Duodenal mucosa (tissue), 2 donors: ENCODE data around the gene SETD3.

ENCODE experiments used
- H3K27ac ChIP-seq: one replicate; pipeline ENCODE4 v1.7.0; 2013; ENCODE audit warnings: low read depth, low read length
- H3K27me3 ChIP-seq, 2 donors: one replicate each; pipeline ENCODE4 v1.7.0; 2013; ENCODE audit warnings: low read length in 2 of 2, control low read depth in 1 of 2; ENCODE audit not compliant: insufficient read depth in 2 of 2, control insufficient read depth in 1 of 2
- H3K36me3 ChIP-seq, 2 donors: one replicate each; pipeline ENCODE4 v1.7.0; 2013; ENCODE audit warnings: low read length in 2 of 2, control low read depth in 1 of 2; ENCODE audit not compliant: insufficient read depth in 2 of 2, control insufficient read depth in 1 of 2
- H3K4me1 ChIP-seq, 2 donors: one replicate each; pipeline ENCODE4 v1.7.0; 2013; ENCODE audit warnings: low read length in 2 of 2, control low read depth in 1 of 2; ENCODE audit not compliant: insufficient read depth in 2 of 2, control insufficient read depth in 1 of 2
- H3K4me3 ChIP-seq, 2 donors: one replicate each; pipeline ENCODE4 v1.7.0; 2013; ENCODE audit warnings: low read length in 2 of 2, low read depth in 1 of 2
- H3K9ac ChIP-seq, 2 donors: one replicate each; pipeline ENCODE4 v1.7.0; 2013; ENCODE audit warnings: low read length in 2 of 2, low read depth in 1 of 2
- H3K9me3 ChIP-seq, 2 donors: one replicate each; pipeline ENCODE4 v1.7.0; 2013; ENCODE audit warnings: low read length in 2 of 2, control low read depth in 1 of 2; ENCODE audit not compliant: control insufficient read depth in 1 of 2

SETD3 gene

DNA sequence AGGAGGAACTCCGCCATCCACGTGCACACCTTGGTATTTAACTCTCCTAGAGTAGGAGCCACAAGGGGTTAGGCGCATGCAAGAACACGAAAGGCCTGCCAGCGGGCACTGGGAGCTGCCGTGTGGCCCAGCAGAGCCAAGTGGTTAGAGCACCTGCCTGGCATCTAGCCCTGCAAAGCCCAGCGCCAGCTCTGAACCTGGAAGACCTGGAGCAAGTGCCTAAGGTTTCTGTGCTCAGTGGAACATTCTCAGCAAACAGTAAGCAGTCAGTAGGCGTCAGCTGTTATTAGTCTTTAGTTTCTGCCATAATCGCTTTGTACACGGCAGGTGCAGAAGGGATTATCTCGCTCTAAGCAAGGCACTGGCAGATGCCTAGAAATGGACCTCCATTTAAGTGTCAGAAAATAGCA is 55.4 kb downstream of the SETD3 start:
- Histone ChIP-seq H3K36me3 (peaks cover 16 to 35% of the 10 kb centered on the region in 2 donors), H3K9ac (no peak overlapping the region), H3K4me3 (peak overlapping the region in 1 of 2 donors; percentile 25), H3K27ac (no peak overlapping the region), H3K4me1 (peaks cover 42 to 55% of the 10 kb centered on the region in 2 donors), H3K9me3 (peaks cover 0 to 6% of the 10 kb centered on the region in 2 donors), H3K27me3 (no peaks in the 10 kb centered on the region)

DNA sequence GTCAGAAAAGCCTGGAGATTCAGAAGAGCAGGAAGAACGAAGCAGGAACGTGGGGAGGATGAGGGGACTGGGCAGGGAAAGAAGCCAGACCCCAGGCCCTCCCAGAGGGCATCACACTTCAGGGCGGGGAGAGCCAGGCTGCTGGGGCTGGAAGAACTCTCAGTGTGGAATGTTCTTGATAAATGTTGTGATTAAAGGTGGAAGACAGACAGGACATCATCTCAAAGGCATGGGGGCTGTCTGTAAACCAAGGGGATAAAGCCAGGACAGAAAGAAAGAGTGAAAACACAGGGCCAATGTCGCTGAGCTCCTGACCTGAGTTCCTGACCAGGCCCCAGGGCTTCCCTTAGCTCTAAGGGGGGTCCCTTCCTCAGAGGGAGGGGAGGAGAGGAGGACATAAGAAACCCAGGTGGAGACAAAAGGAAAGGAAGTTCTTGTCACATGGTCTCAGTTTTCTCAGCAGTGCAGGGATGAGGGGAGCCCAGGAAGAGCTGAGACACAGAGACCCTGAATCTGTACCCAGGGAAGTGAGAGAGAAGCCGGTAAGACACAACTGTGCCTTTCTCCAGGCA is 56.3 kb downstream of the SETD3 start:
- Histone ChIP-seq H3K27ac (no peak overlapping the region), H3K9me3 (peaks cover 0 to 6% of the 10 kb centered on the region in 2 donors), H3K36me3 (peaks cover 10 to 28% of the 10 kb centered on the region in 2 donors), H3K27me3 (no peaks in the 10 kb centered on the region), H3K4me1 (peaks cover 42 to 52% of the 10 kb centered on the region in 2 donors), H3K9ac (no peak overlapping the region), H3K4me3 (no peak overlapping the region)

- H3K27ac ChIP-seq = no peak overlapping the region
- H3K4me3 ChIP-seq = no peak overlapping the region
- no peaks in the 10 kb centered on the region for H3K27me3 ChIP-seq
- no peaks in the 10 kb centered on the region for H3K9me3 ChIP-seq
- H3K36me3 ChIP-seq = peaks cover 1 to 18% of the 10 kb centered on the region in 2 donors
- no peak overlapping the region for H3K9ac ChIP-seq
- peaks cover 47 to 55% of the 10 kb centered on the region in 2 donors for H3K4me1 ChIP-seq
These were observed 57.2 kb downstream of the SETD3 start for GRCh38 chr14:99423434-99423833.

DNA sequence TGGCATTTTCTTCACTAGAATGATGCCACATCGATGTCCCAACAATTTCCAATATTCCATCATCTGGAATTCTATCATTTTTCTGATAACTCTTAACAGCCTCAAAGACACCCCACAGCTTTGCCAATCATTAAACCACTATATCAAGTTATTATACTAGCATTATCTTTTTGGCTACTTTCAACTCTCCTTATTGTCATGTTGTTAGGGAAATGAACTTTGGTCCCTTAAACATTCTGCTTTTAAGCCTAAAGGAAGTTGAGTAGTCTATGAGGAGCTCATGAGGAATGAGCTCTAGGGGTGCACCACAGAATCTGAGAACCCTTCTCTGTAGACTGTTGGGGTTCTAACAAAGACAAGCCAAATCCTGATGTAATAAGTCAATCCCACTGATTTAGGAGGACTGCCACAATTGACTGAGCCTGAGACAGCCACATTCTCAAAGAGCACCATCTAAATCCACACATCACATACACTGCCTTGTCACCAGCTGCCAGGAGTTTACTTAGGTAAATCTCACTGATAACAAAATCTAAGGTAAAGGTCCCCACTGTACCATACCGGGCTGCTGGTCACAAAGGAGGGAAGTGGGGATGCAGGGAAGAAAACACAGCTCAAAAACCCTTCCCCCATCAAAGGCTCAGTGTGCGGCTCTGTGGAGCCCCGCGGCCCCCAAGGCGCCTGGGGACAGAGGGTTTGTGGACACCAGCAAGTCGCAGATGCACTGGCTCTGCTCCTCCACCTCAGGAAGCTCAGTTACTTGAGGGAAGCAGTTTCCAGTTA is 58.2 kb downstream of the SETD3 start:
- H3K9ac ChIP-seq = peak overlapping the region in 1 of 2 donors; percentile 13
- H3K4me1 ChIP-seq = peaks cover 51 to 60% of the 10 kb centered on the region in 2 donors
- peaks cover 0 to 8% of the 10 kb centered on the region in 2 donors for H3K36me3 ChIP-seq
- H3K27me3 ChIP-seq = no peaks in the 10 kb centered on the region
- H3K4me3 ChIP-seq = peak overlapping the region; percentile 24 to 46
- no peak overlapping the region for H3K27ac ChIP-seq
- H3K9me3 ChIP-seq = no peaks in the 10 kb centered on the region

GRCh38 chr14:99420711-99421110 is 59.9 kb downstream of the SETD3 start:
- H3K9me3 ChIP-seq = no peaks in the 10 kb centered on the region
- no peak overlapping the region for H3K27ac ChIP-seq

DNA sequence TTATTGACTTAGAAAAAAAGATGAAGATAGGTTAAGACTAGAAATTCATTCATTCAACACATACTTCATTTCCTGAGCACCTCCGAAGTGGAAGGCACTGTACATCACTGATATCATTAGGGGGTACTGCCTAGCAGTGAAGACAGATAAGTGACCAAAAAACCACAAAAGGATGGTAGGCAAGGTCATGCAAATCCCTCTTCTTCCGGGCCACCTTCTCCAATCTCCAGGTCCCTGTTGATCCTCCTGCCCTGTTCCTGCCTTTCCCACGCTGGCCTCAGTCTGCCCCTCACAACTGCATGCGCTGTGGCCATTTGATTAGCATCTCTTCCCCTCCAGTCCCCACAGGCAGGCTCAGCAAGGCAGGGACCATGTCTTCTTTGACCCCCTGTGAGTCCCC is 60.8 kb downstream of the SETD3 start:
- peaks cover 36 to 48% of the 10 kb centered on the region in 2 donors for H3K4me1 ChIP-seq
- no peaks in the 10 kb centered on the region for H3K9me3 ChIP-seq
- H3K27ac ChIP-seq = no peak overlapping the region
- H3K4me3 ChIP-seq = no peak overlapping the region
- H3K9ac ChIP-seq = no peak overlapping the region
- H3K27me3 ChIP-seq = no peaks in the 10 kb centered on the region
- no peaks in the 10 kb centered on the region for H3K36me3 ChIP-seq

More at GRCh38 chr14:99420711-99421110, 59.9 kb downstream of the SETD3 start:
- peaks cover 44 to 52% of the 10 kb centered on the region in 2 donors for H3K4me1 ChIP-seq
- H3K9ac ChIP-seq = no peak overlapping the region
- H3K27me3 ChIP-seq = no peaks in the 10 kb centered on the region
- H3K4me3 ChIP-seq = no peak overlapping the region
- H3K36me3 ChIP-seq = no peaks in the 10 kb centered on the region

- H3K4me3 ChIP-seq = no peak overlapping the region
- H3K9ac ChIP-seq = no peak overlapping the region
- H3K27ac ChIP-seq = no peak overlapping the region
- peaks cover 4 to 10% of the 10 kb centered on the region in 2 donors for H3K36me3 ChIP-seq
- no peaks in the 10 kb centered on the region for H3K27me3 ChIP-seq
- no peaks in the 10 kb centered on the region for H3K9me3 ChIP-seq
- peaks cover 22 to 34% of the 10 kb centered on the region in 2 donors for H3K4me1 ChIP-seq
These were observed 62.4 kb downstream of the SETD3 start for GRCh38 chr14:99418242-99418641.

GRCh38 chr14:99416909-99417308 is 63.8 kb downstream of the SETD3 start:
- peaks cover 15 to 23% of the 10 kb centered on the region in 2 donors for H3K4me1 ChIP-seq
- no peaks in the 10 kb centered on the region for H3K9me3 ChIP-seq
- no peak overlapping the region for H3K4me3 ChIP-seq
- H3K27ac ChIP-seq = no peak overlapping the region
- H3K36me3 ChIP-seq = peaks cover 12 to 21% of the 10 kb centered on the region in 2 donors
- H3K27me3 ChIP-seq = no peaks in the 10 kb centered on the region
- H3K9ac ChIP-seq = no peak overlapping the region

DNA sequence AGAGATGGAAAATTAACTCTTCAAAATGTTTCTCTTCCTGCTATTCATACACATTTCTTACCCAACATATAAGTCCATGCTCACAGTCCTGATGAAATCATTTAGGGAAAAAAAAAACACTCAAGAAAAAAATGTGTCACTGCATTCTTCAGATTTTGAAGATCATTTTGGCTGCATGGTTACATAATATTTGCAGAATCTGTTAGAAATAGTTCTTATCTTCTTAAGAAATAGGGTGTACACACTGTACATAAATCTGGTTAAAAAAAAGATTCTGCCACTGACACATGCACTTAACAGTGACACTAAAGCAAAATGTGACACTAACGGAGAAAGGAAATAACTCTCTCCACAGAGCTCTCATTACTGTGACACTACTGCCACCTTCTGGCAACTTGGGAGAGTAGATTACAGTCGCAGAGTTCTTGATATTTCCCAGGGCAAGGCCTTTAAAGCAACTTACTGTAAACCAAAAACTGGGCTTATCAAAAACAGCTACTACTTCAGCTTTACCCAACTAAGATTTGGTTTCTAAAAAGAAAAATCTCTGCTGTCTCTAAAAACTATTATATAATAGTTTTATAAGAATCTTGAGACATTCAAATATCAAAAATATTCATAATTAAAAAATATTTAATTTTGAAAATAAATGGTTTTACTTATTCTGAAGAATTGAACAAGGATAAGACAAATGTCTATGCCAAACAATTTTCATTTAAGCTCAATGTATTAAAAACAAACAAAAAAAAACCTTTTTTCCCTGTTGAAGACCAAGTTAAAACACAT is 65.0 kb downstream of the SETD3 start:
- peaks cover 9 to 16% of the 10 kb centered on the region in 2 donors for H3K4me1 ChIP-seq
- no peaks in the 10 kb centered on the region for H3K27me3 ChIP-seq

DNA sequence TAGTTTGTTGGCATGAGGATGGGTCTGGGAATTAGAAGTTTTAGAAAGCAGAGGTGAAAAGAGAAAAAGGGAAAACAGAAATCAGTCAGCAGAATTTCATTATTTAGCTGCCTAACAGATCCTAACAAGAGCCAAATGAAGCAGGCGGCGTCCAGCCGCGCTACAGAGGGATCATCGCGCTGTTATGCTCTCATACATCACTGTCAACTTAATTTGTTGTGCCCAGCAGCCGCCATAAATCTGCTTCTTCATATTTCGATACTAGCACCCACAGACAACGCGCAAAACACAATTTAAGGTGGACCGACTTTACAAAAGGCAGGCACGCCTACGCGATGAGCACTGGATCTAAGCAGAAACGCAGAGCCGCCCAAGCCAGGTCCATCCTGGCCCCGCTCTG is 66.7 kb downstream of the SETD3 start:
- peaks cover 9 to 12% of the 10 kb centered on the region in 2 donors for H3K4me1 ChIP-seq
- no peak overlapping the region for H3K27ac ChIP-seq
- H3K9ac ChIP-seq = no peak overlapping the region
- H3K36me3 ChIP-seq = peaks cover 12 to 35% of the 10 kb centered on the region in 2 donors
- no peak overlapping the region for H3K4me3 ChIP-seq
- H3K9me3 ChIP-seq = no peaks in the 10 kb centered on the region
- no peaks in the 10 kb centered on the region for H3K27me3 ChIP-seq

More for the DNA sequence above, 65.0 kb downstream of the SETD3 start:
- Histone ChIP-seq H3K4me3 (no peak overlapping the region), H3K9me3 (no peaks in the 10 kb centered on the region), H3K9ac (no peak overlapping the region), H3K36me3 (peaks cover 12 to 26% of the 10 kb centered on the region in 2 donors), H3K27ac (no peak overlapping the region)
